GM10266 (cell line): ENCODE measurements around the gene HUNK.
"Not testable (repeated sequence)": the region's sequence is repeated elsewhere in the genome, so short reads cannot be mapped to it uniquely, and the experiment has no call there.

Experiments used
- DNase-seq: peaks from one replicate; pipeline ENCODE4 v3.0.0; 2012; ENCODE audit errors: extremely low spot score
- CTCF ChIP-seq: IDR thresholded peaks from 2 replicates; pipeline ENCODE4 v1.5.1; 2012; ENCODE audit warnings: mild to moderate bottlenecking, low read depth; ENCODE audit not compliant: control insufficient read depth, insufficient read depth; ENCODE audit errors: missing control alignments

Gene HUNK

DNA sequence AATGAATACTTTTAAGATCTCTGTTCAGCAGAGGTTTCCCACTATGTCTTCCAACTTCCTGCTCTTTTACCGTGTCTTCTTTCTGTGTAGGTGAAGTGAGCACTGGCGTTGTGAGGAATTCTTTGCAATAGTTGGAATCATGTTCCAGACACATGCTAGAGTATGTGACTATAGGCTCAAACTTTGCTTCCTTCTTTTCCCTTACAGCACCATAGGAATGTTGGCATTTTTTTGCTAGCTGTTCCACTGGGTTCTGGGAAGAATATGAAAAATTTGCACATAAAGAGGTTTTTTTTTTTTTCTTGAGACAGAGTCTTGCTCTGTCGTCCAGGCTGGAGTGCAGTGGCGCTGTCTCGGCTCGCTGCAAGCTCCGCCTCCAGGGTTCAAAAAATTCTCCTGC is 15.7 kb upstream of the HUNK start:
- TF ChIP-seq CTCF = no peak
- DNase-seq = no peak

DNA sequence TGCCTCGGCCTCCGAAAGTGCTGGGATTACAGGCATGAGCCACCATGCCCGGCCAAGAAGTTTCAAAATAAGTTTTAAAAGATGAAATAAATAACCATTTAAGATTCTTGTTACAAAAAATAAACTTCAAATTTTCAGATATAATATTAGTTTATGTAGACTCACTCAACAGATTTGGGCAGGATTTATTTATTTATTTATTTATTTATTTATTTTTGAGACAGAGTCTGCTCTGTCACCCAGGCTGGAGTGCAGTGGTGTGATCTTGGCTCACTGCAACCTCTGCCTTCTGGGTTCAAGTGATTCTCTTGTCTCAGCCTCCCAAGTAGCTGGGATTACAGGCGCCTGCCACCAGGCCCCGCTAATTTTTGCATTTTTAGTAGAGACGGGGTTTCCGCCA is 15.2 kb upstream of the HUNK start:
- not testable (repeated sequence) for DNase-seq

- no peak for TF ChIP-seq CTCF
- DNase-seq = no peak
These were observed 12.0 kb upstream of the HUNK start for GRCh38 chr21:31860851-31861250.

- DNase-seq = no peak
- no peak for TF ChIP-seq CTCF
These were observed 10.7 kb upstream of the HUNK start for GRCh38 chr21:31862078-31862477.

DNA sequence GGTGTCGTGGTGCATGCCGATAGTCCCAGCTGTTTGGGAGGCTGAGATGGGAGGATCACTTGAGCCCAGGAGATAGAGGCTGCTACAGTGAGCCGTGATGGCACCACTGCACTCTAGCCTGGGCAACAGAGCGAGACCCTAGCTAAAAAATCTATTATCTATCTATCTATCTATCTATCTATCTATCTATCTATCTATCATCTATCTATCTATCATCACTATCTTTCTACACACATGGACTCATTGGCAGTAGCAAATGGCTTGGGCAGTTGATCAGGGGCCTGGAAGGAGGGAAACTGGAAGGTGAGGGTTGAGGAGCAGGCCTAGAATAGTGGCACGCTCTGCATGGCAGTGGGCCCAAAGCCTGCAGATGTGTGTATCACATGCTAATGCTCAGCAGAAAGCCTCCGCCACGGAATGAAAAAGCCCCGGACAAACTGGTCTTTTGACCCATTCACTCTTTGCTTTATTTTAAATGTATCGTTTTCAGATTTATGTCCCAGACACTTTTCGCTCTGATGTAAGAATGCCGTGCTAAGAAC is 7.3 kb upstream of the HUNK start:
- DNase-seq = no peak
- TF ChIP-seq CTCF = no peak

- peak; percentile 81 for TF ChIP-seq CTCF
- DNase-seq = peak; percentile 61
These were observed 6.7 kb upstream of the HUNK start for GRCh38 chr21:31866077-31866511.

- TF ChIP-seq CTCF = no peak
These were observed 3.1 kb upstream of the HUNK start for GRCh38 chr21:31869750-31870149.

More at GRCh38 chr21:31869750-31870149, 3.1 kb upstream of the HUNK start:
- DNase-seq = no peak
